LNCaP clone FGC (cell line): ENCODE measurements around the gene MT1G.

Source experiments
- DNase-seq: peaks from one replicate; pipeline ENCODE4 v3.0.0-alpha.2; 2011; ENCODE audit warnings: low read depth
- H3K4me3 ChIP-seq: 2 replicates; pipeline ENCODE4 v1.5.1; 2011; ENCODE audit warnings: mild to moderate bottlenecking, low read depth, low read length, control low read depth
- CTCF ChIP-seq: IDR thresholded peaks from 2 replicates; pipeline ENCODE4 v1.5.1; 2012; ENCODE audit warnings: mild to moderate bottlenecking; ENCODE audit not compliant: control insufficient read depth, insufficient read depth; ENCODE audit errors: extremely low read depth

The MT1G gene

GRCh38 chr16:56633535-56633934 lies 34.3 kb downstream of the MT1G start:
- H3K4me3 ChIP-seq = no peak overlapping the region
- no peak for DNase-seq
- TF ChIP-seq CTCF = no peak

- no peak for DNase-seq
- no peak overlapping the region for H3K4me3 ChIP-seq
- TF ChIP-seq CTCF = no peak
These were observed 35.0 kb downstream of the MT1G start for GRCh38 chr16:56632848-56633365.

DNA sequence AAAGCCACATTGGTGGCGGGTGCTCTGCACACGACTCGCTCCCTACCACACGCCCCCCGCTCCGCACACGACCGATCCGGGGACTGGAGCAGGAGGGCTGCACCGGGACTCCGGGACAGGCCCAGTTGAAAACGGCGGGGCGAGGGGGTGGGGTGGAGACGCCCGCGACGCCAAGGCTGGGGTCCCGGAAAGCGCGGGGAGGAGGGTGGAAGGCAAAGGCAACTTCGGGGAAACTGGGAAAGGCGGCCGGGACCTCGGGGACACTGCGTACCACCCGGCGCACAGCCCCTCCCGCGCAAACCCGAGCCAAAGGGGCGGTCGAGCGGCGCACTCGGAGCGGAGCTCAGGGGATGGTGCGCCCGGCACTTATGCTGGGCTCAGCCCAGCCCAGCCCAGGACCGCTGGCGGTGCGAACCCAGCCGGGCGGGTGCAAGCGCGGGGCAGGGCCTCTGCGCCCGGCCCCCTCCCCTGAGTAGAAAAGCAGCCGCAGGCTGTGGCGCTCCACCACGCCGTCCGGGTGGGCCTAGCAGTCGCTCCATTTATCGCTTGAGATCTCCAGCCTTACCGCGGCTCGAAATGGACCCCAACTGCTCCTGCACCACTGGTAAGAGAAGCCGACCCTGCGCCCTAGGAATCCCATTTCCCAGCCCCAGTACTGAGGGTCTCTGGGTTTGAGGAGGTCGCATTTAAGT lies 35.6 kb downstream of the MT1G start, which contains the start of gene MT1M:
TSS of gene MT1M (plus strand) at position 504 of the 692 bp plus-strand sequence. CDS start at position 577, 73 bp downstream.
- no peak for TF ChIP-seq CTCF
- DNase-seq = no peak
- H3K4me3 ChIP-seq = no peak within 1 kb of the TSS

DNA sequence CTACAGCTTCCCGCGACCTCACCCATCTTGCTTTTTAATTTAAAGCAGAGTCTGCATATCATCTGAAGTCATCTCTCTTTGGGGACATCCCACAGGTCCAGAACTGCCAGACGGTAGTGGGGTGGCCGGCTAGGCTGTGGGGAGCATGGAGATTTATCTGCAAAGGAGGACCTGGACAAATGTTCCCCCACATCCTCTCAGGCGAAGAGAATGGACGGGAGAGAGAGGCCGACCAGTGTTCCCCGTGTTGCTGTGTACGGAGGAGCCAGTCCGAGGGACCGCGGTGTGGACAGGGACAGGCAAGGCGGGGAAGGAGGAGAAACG lies 36.1 kb downstream of the MT1G start:
- no peak overlapping the region for H3K4me3 ChIP-seq
- DNase-seq = no peak
- TF ChIP-seq CTCF = no peak

- no peak for TF ChIP-seq CTCF
- no peak for DNase-seq
These were observed 36.7 kb downstream of the MT1G start for GRCh38 chr16:56631197-56631596.

DNA sequence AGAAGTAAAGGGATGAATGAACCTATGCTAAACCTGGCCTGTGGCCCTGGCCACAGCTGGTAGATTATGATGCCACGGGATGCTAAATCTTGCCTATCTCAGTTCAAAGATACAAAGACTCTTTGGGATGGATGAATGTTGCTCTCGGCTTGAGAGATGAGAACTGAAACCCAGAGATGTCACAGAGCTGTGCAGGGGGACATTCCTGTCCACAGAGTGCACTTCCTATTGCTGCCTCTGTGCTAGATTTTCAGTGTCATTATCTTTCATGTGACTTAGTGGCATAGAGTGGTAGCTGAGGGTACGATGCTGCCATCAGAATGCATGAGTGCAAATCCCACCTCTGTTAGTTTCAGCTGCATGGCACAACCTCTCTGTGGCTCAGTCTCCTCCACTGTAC lies 37.7 kb downstream of the MT1G start:
- TF ChIP-seq CTCF = no peak
- DNase-seq = no peak
- H3K4me3 ChIP-seq = no peak overlapping the region

More at GRCh38 chr16:56631197-56631596, 36.7 kb downstream of the MT1G start:
- H3K4me3 ChIP-seq = no peak overlapping the region

- TF ChIP-seq CTCF = no peak
- H3K4me3 ChIP-seq = no peak overlapping the region
- no peak for DNase-seq
These were observed 38.3 kb downstream of the MT1G start for GRCh38 chr16:56629531-56629930.
